ENCODE results near the gene SZRD1.

DNA sequence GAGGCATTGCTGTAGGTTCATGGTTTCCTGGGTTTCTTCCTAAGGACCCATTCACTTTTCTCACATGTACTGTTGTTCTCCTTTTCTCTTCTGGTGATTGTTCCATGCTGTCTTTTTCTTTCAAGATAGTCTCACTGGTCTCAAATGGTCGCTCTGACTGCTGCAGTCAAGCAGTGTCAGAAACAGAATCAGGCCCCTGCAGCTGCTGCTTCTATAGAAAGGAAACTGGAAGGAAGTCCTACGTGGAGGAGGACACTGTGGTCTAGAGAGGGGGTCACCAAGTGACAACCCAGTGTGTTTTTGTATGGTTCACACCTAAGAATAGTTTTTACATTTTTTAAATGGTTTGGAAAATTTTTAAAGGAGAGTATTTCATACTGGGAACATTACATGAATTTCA is 75.9 kb downstream of the SZRD1 start:
- TF ChIP-seq CTCF (conservative IDR thresholded peaks at IDR 0.05; ENCODE audit: low read length) (no peak), EZH2phosphoT487 (IDR thresholded peaks at IDR 0.05; ENCODE audit: borderline replicate concordance) (no peak)
